ENCODE data around the gene AIM2.

DNA sequence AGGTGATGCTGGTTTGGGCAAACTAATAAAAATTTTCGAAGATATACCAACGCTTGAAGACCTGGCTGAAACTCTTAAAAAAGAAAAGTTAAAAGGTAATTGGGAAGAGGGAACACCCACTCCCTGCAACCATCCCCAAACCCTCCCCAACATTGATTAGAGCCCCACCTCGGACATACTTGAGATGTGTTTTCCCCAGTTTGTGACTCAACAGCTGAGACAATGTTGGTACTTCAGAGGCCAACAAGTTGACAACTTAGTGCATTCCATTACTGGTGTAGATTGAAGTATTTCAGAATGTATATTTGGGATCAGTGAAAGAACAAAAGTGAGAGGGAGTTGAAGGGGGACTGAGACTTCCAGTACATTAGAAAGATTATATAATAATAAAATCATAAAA is 61.7 kb downstream of the AIM2 start:
- TF ChIP-seq EZH2 (optimal IDR thresholded peaks at IDR 0.05; ENCODE audit: low read depth, low read length), result no peak
- TF ChIP-seq CTCF (IDR thresholded peaks at IDR 0.05; ENCODE audit: low read length), result no peak

Data from MM.1S (cell line).